MG63 (cell line): Measurements from ENCODE around the gene MAPKAP1. TPM values are rescaled to one million over a fixed set of nuclear protein-coding genes. Genes with fewer than 3 reads are reported as not detected.
"Not testable (repeated sequence)": the region's sequence is repeated elsewhere in the genome, so short reads cannot be mapped to it uniquely, and the experiment has no call there.

Experiments
- DNase-seq: peaks from one replicate; pipeline ENCODE4 v3.0.0-alpha.2; 2020
- H3K27me3 ChIP-seq: fragments of 250-450 bp; sonication (Bioruptor Pico); 2 replicates; pipeline ENCODE4 v1.5.1; 2020; ENCODE audit warnings: mild to moderate bottlenecking, moderate library complexity
- H3K36me3 ChIP-seq: fragments of 250-450 bp; sonication (Bioruptor Pico); 2 replicates; pipeline ENCODE4 v1.5.1; 2020; ENCODE audit warnings: mild to moderate bottlenecking, moderate library complexity
- H3K4me3 ChIP-seq: fragments of 250-450 bp; sonication (Bioruptor Pico); 2 replicates; pipeline ENCODE4 v1.5.1; 2020; ENCODE audit warnings: mild to moderate bottlenecking, moderate library complexity
- H3K9me3 ChIP-seq: fragments of 250-450 bp; sonication (Bioruptor Pico); 2 replicates; pipeline ENCODE4 v1.5.1; 2020; ENCODE audit warnings: mild to moderate bottlenecking, moderate library complexity
- total RNA-seq: library from RNA; depleted of rRNA; stranded (reverse); fragments of >200 nt; shearing (Covaris generic); gene quantifications from 2 replicates; pipeline ENCODE4 v1.2.3, GENCODE V29; 2014; ENCODE audit warnings: low replicate concordance

Gene MAPKAP1
- total RNA-seq, 1 experiment from 2014 or later, result 91.7 TPM

- DNase-seq, result no peak
- Histone ChIP-seq H3K4me3 (no peak overlapping the region), H3K27me3 (no peaks in the 10 kb centered on the region), H3K36me3 (no peaks in the 10 kb centered on the region), H3K9me3 (no peaks in the 10 kb centered on the region)
These were observed 132.7 kb downstream of the MAPKAP1 start for GRCh38 chr9:125574126-125574877.

- not testable (repeated sequence) for H3K27me3 ChIP-seq, H3K9me3 ChIP-seq, DNase-seq, H3K4me3 ChIP-seq, H3K36me3 ChIP-seq
These were observed 134.5 kb downstream of the MAPKAP1 start for GRCh38 chr9:125572461-125572860.

GRCh38 chr9:125571824-125572223 lies 135.2 kb downstream of the MAPKAP1 start:
- H3K4me3 ChIP-seq, H3K27me3 ChIP-seq, H3K9me3 ChIP-seq, H3K36me3 ChIP-seq, DNase-seq: not testable (repeated sequence)

GRCh38 chr9:125570246-125570645 lies 136.8 kb downstream of the MAPKAP1 start:
- Histone ChIP-seq H3K4me3 (no peak overlapping the region), H3K27me3 (no peaks in the 10 kb centered on the region), H3K9me3 (no peaks in the 10 kb centered on the region), H3K36me3 (no peaks in the 10 kb centered on the region)
- no peak for DNase-seq

- Histone ChIP-seq H3K27me3 (no peaks in the 10 kb centered on the region), H3K9me3 (no peaks in the 10 kb centered on the region), H3K36me3 (no peaks in the 10 kb centered on the region), H3K4me3 (no peak overlapping the region)
- DNase-seq, result peak; percentile 30
These were observed 138.4 kb downstream of the MAPKAP1 start for GRCh38 chr9:125568621-125569020.

GRCh38 chr9:125566051-125566450 lies 141.0 kb downstream of the MAPKAP1 start:
- H3K9me3 ChIP-seq, H3K27me3 ChIP-seq, H3K36me3 ChIP-seq, DNase-seq, H3K4me3 ChIP-seq: not testable (repeated sequence)

GRCh38 chr9:125565126-125565525 lies 141.9 kb downstream of the MAPKAP1 start:
- Histone ChIP-seq H3K4me3 (no peak overlapping the region), H3K27me3 (no peaks in the 10 kb centered on the region)
- DNase-seq, result no peak

GRCh38 chr9:125564631-125565030 lies 142.4 kb downstream of the MAPKAP1 start:
- H3K4me3 ChIP-seq, result no peak overlapping the region
- H3K9me3 ChIP-seq, result no peaks in the 10 kb centered on the region
- H3K36me3 ChIP-seq, result no peaks in the 10 kb centered on the region
- no peaks in the 10 kb centered on the region for H3K27me3 ChIP-seq
- DNase-seq, result no peak

More at GRCh38 chr9:125565126-125565525, 141.9 kb downstream of the MAPKAP1 start:
- H3K9me3 ChIP-seq, result no peaks in the 10 kb centered on the region
- no peaks in the 10 kb centered on the region for H3K36me3 ChIP-seq

GRCh38 chr9:125561509-125562148 lies 145.4 kb downstream of the MAPKAP1 start:
- no peaks in the 10 kb centered on the region for H3K9me3 ChIP-seq
- DNase-seq, result no peak
- H3K36me3 ChIP-seq, result peaks cover 13% of the 10 kb centered on the region
- H3K27me3 ChIP-seq, result no peaks in the 10 kb centered on the region
- H3K4me3 ChIP-seq, result no peak overlapping the region

- Histone ChIP-seq H3K27me3 (no peaks in the 10 kb centered on the region), H3K36me3 (peaks cover 16% of the 10 kb centered on the region), H3K9me3 (no peaks in the 10 kb centered on the region), H3K4me3 (no peak overlapping the region)
- no peak for DNase-seq
These were observed 147.1 kb downstream of the MAPKAP1 start for GRCh38 chr9:125559894-125560293.

GRCh38 chr9:125559194-125559593 lies 147.8 kb downstream of the MAPKAP1 start:
- H3K9me3 ChIP-seq, result no peaks in the 10 kb centered on the region
- H3K36me3 ChIP-seq, result peaks cover 16% of the 10 kb centered on the region
- no peak for DNase-seq
- no peak overlapping the region for H3K4me3 ChIP-seq
- H3K27me3 ChIP-seq, result no peaks in the 10 kb centered on the region

- H3K9me3 ChIP-seq, result no peaks in the 10 kb centered on the region
- peak; percentile 42 for DNase-seq
- H3K4me3 ChIP-seq, result no peak overlapping the region
- H3K36me3 ChIP-seq, result peaks cover 16% of the 10 kb centered on the region
- no peaks in the 10 kb centered on the region for H3K27me3 ChIP-seq
These were observed 148.4 kb downstream of the MAPKAP1 start for GRCh38 chr9:125558453-125559092.

GRCh38 chr9:125556046-125556721 lies 150.8 kb downstream of the MAPKAP1 start:
- Histone ChIP-seq H3K27me3 (no peaks in the 10 kb centered on the region), H3K9me3 (no peaks in the 10 kb centered on the region), H3K4me3 (no peak overlapping the region), H3K36me3 (peaks cover 16% of the 10 kb centered on the region)
- no peak for DNase-seq

- no peak for DNase-seq
- H3K27me3 ChIP-seq, result no peaks in the 10 kb centered on the region
- no peaks in the 10 kb centered on the region for H3K9me3 ChIP-seq
- peaks cover 16% of the 10 kb centered on the region for H3K36me3 ChIP-seq
- H3K4me3 ChIP-seq, result no peak overlapping the region
These were observed 152.3 kb downstream of the MAPKAP1 start for GRCh38 chr9:125554726-125555125.

- DNase-seq, result no peak
- peaks cover 3% of the 10 kb centered on the region for H3K36me3 ChIP-seq
These were observed 155.2 kb downstream of the MAPKAP1 start for GRCh38 chr9:125551781-125552180.

GRCh38 chr9:125549891-125550885 lies 156.8 kb downstream of the MAPKAP1 start:
- Histone ChIP-seq H3K36me3 (no peaks in the 10 kb centered on the region), H3K9me3 (no peaks in the 10 kb centered on the region), H3K4me3 (no peak overlapping the region), H3K27me3 (no peaks in the 10 kb centered on the region)
- DNase-seq, result no peak

More at GRCh38 chr9:125551781-125552180, 155.2 kb downstream of the MAPKAP1 start:
- no peaks in the 10 kb centered on the region for H3K27me3 ChIP-seq
- no peak overlapping the region for H3K4me3 ChIP-seq
- H3K9me3 ChIP-seq, result no peaks in the 10 kb centered on the region
